ENCODE results near the gene RDX. TPM values are rescaled to one million over a fixed set of nuclear protein-coding genes. Genes with fewer than 3 reads are reported as not detected.

RDX gene
- total RNA-seq, 1 donor from 2014 or later = 149 TPM

GRCh38 chr11:110337570-110338193, 41.3 kb upstream of the RDX start:
- no peaks in the 10 kb centered on the region for H3K4me1 Mint-ChIP-seq (ENCODE audit: low read depth)
- no peak for TF ChIP-seq CTCF (IDR thresholded peaks at IDR 0.05)
- no peak for DNase-seq (ENCODE audit: low spot score)
- no peak overlapping the region for H3K4me3 Mint-ChIP-seq (ENCODE audit: unreplicated experiment)
- no peaks in the 10 kb centered on the region for H3K27me3 Mint-ChIP-seq (ENCODE audit: low read depth)
- no peaks in the 10 kb centered on the region for H3K9me3 Mint-ChIP-seq (ENCODE audit: low read depth)
- no peaks in the 10 kb centered on the region for H3K36me3 Mint-ChIP-seq (ENCODE audit: low read depth)
- H3K27ac Mint-ChIP-seq (ENCODE audit: unreplicated experiment) = no peak overlapping the region

GRCh38 chr11:110336054-110336453, 39.6 kb upstream of the RDX start:
- no peaks in the 10 kb centered on the region for H3K36me3 Mint-ChIP-seq (ENCODE audit: low read depth)
- H3K4me1 Mint-ChIP-seq (ENCODE audit: low read depth) = no peaks in the 10 kb centered on the region
- no peak for TF ChIP-seq CTCF (IDR thresholded peaks at IDR 0.05)
- H3K27me3 Mint-ChIP-seq (ENCODE audit: low read depth) = no peaks in the 10 kb centered on the region
- peaks cover 8% of the 10 kb centered on the region for H3K9me3 Mint-ChIP-seq (ENCODE audit: low read depth)
- no peak overlapping the region for H3K27ac Mint-ChIP-seq (ENCODE audit: unreplicated experiment)
- no peak for DNase-seq (ENCODE audit: low spot score)
- H3K4me3 Mint-ChIP-seq (ENCODE audit: unreplicated experiment) = no peak overlapping the region

GRCh38 chr11:110335358-110335757, 38.9 kb upstream of the RDX start:
- peaks cover 1% of the 10 kb centered on the region for H3K4me1 Mint-ChIP-seq (ENCODE audit: low read depth)
- no peak overlapping the region for H3K4me3 Mint-ChIP-seq (ENCODE audit: unreplicated experiment)
- H3K27ac Mint-ChIP-seq (ENCODE audit: unreplicated experiment) = no peak overlapping the region
- no peaks in the 10 kb centered on the region for H3K27me3 Mint-ChIP-seq (ENCODE audit: low read depth)
- peaks cover 8% of the 10 kb centered on the region for H3K9me3 Mint-ChIP-seq (ENCODE audit: low read depth)
- no peaks in the 10 kb centered on the region for H3K36me3 Mint-ChIP-seq (ENCODE audit: low read depth)
- no peak for TF ChIP-seq CTCF (IDR thresholded peaks at IDR 0.05)
- DNase-seq (ENCODE audit: low spot score) = no peak

GRCh38 chr11:110331626-110332025, 35.2 kb upstream of the RDX start:
- H3K27me3 Mint-ChIP-seq (ENCODE audit: low read depth) = no peaks in the 10 kb centered on the region
- H3K4me3 Mint-ChIP-seq (ENCODE audit: unreplicated experiment) = no peak overlapping the region
- no peak for DNase-seq (ENCODE audit: low spot score)
- H3K9me3 Mint-ChIP-seq (ENCODE audit: low read depth) = peaks cover 8% of the 10 kb centered on the region
- H3K27ac Mint-ChIP-seq (ENCODE audit: unreplicated experiment) = no peak overlapping the region
- TF ChIP-seq CTCF (IDR thresholded peaks at IDR 0.05) = no peak
- H3K4me1 Mint-ChIP-seq (ENCODE audit: low read depth) = peaks cover 13% of the 10 kb centered on the region
- no peaks in the 10 kb centered on the region for H3K36me3 Mint-ChIP-seq (ENCODE audit: low read depth)

GRCh38 chr11:110329445-110329844, 33.0 kb upstream of the RDX start:
- H3K4me3 Mint-ChIP-seq (ENCODE audit: unreplicated experiment) = no peak overlapping the region
- no peaks in the 10 kb centered on the region for H3K27me3 Mint-ChIP-seq (ENCODE audit: low read depth)
- no peak for DNase-seq (ENCODE audit: low spot score)
- H3K4me1 Mint-ChIP-seq (ENCODE audit: low read depth) = peaks cover 13% of the 10 kb centered on the region
- H3K27ac Mint-ChIP-seq (ENCODE audit: unreplicated experiment) = no peak overlapping the region
- no peaks in the 10 kb centered on the region for H3K36me3 Mint-ChIP-seq (ENCODE audit: low read depth)
- peaks cover 12% of the 10 kb centered on the region for H3K9me3 Mint-ChIP-seq (ENCODE audit: low read depth)
- no peak for TF ChIP-seq CTCF (IDR thresholded peaks at IDR 0.05)
